HepG2 (cell line): Measurements from ENCODE around the gene PROX1. TPM values are rescaled to one million over a fixed set of nuclear protein-coding genes. Genes with fewer than 3 reads are reported as not detected.

Source experiments
- BCL3 ChIP-seq: sonication (generic); formaldehyde crosslinking; IDR thresholded peaks from 2 replicates; pipeline ENCODE4 v1.5.1; 2020; ENCODE audit warnings: mild to moderate bottlenecking, missing genetic modification reagents, moderate library complexity
- HHEX ChIP-seq: IDR thresholded peaks from 2 replicates; pipeline ENCODE4 v1.6.1; 2016; ENCODE audit warnings: control low read depth
- HMGXB4 ChIP-seq, 2 experiments: sonication (generic) in 1 of 2; formaldehyde crosslinking in 1 of 2; IDR thresholded peaks; 2 replicates each; pipeline versions ENCODE4 v1.4.0 to v1.6.1; 2018 to 2020; ENCODE audit warnings: missing genetic modification reagents in 2 of 2, borderline replicate concordance in 1 of 2, low read depth in 1 of 2, mild to moderate bottlenecking in 1 of 2, missing biosample characterization in 1 of 2
- IKZF5 ChIP-seq: IDR thresholded peaks from 2 replicates; pipeline ENCODE4 v1.6.1; 2018; ENCODE audit warnings: missing genetic modification reagents, mild to moderate bottlenecking, missing compliant biosample characterization
- NFYC ChIP-seq: IDR thresholded peaks from 2 replicates; pipeline ENCODE4 v1.6.1; 2016; ENCODE audit warnings: missing genetic modification reagents, missing compliant biosample characterization
- PRDM4 ChIP-seq: sonication (generic); formaldehyde crosslinking; IDR thresholded peaks from 2 replicates; pipeline ENCODE4 v1.9.0; 2021; ENCODE audit warnings: missing genetic modification reagents, borderline replicate concordance
- RBM39 ChIP-seq: fragments of 200-400 bp; formaldehyde crosslinking; IDR thresholded peaks from one replicate; pipeline ENCODE4 v1.6.1; 2018; ENCODE audit warnings: antibody characterized with exemption, mild to moderate bottlenecking, low read depth, low read length; ENCODE audit not compliant: poor library complexity, severe bottlenecking
- SAFB2 ChIP-seq: sonication (generic); formaldehyde crosslinking; IDR thresholded peaks from 2 replicates; pipeline ENCODE4 v1.5.1; 2020; ENCODE audit warnings: missing genetic modification reagents, low read depth, mild to moderate bottlenecking, borderline replicate concordance
- SNAPC2 ChIP-seq: sonication (generic); formaldehyde crosslinking; IDR thresholded peaks from 2 replicates; pipeline ENCODE4 v1.8.1; 2022; ENCODE audit warnings: mild to moderate bottlenecking, missing genetic modification reagents
- TFDP1 ChIP-seq: IDR thresholded peaks from 2 replicates; pipeline ENCODE4 v1.6.1; 2016; ENCODE audit warnings: missing compliant biosample characterization, missing genetic modification reagents, borderline replicate concordance
- ZBTB20 ChIP-seq: sonication (generic); formaldehyde crosslinking; IDR thresholded peaks from 2 replicates; pipeline ENCODE4 v1.8.1; 2023; ENCODE audit warnings: missing genetic modification reagents, low read depth, mild to moderate bottlenecking, borderline replicate concordance
- ZIK1 ChIP-seq: sonication (generic); formaldehyde crosslinking; IDR thresholded peaks from 2 replicates; pipeline ENCODE4 v1.5.0; 2020; ENCODE audit warnings: mild to moderate bottlenecking, low read depth, missing genetic modification reagents, borderline replicate concordance
- ZNF335 ChIP-seq: sonication (generic); formaldehyde crosslinking; IDR thresholded peaks from 2 replicates; pipeline ENCODE4 v1.4.0; 2020; ENCODE audit warnings: missing genetic modification reagents
- ZNF362 ChIP-seq: sonication (generic); formaldehyde crosslinking; IDR thresholded peaks from 2 replicates; pipeline ENCODE4 v1.4.0; 2020; ENCODE audit warnings: missing genetic modification reagents, mild to moderate bottlenecking, borderline replicate concordance
- ZNF772 ChIP-seq: sonication (generic); formaldehyde crosslinking; IDR thresholded peaks from 2 replicates; pipeline ENCODE4 v1.5.0; 2020; ENCODE audit warnings: mild to moderate bottlenecking, missing genetic modification reagents
- ZSCAN29 ChIP-seq: sonication (generic); formaldehyde crosslinking; conservative IDR thresholded peaks from 2 replicates; pipeline ENCODE4 v1.4.0; 2020; ENCODE audit warnings: mild to moderate bottlenecking, missing genetic modification reagents
- polyA plus RNA-seq, 8 experiments: library from polyadenylated mRNA; depleted of rRNA in 3 of 8; stranded (reverse) in 7 of 8; unstranded in 1 of 8; fragments of >200 nt; fragmentation: Illumina TruSeq in 4 of 8; extraction: Trizol in 4 of 8; gene quantifications; 2 replicates each; pipeline versions ENCODE4 v1.2.1 to v1.2.3, GENCODE V29; 2011 to 2016; ENCODE audit warnings: low read depth in 4 of 8, missing spikeins in 1 of 8, mixed read lengths in 1 of 8; ENCODE audit not compliant: insufficient read depth in 1 of 8
- total RNA-seq, 5 experiments: library from RNA; depleted of rRNA; stranded (reverse); fragments of >200 nt; fragmentation: Illumina TruSeq; extraction: Trizol; gene quantifications; 2 replicates each; pipeline ENCODE4 v1.2.3, GENCODE V29; 2016; ENCODE audit warnings: low read depth in 1 of 5

The PROX1 gene
- total and polyA plus RNA-seq, 2 of the 13 experiments (the other 11 are each of a cell fraction or from before 2014, with no cell fraction given): 12.3 to 30.2 TPM

GRCh38 chr1:214050513-214051401 is 63.0 kb downstream of the PROX1 start (continued):
- TF ChIP-seq HMGXB4 (CRISPR knock-in tag; IDR thresholded peaks at IDR 0.05; ENCODE audit: borderline replicate concordance in 1 of 2, low read depth in 1 of 2) (peak in 1 of 2 experiments; percentile 46; a peak in 1 of 4 replicates), SAFB2 (CRISPR knock-in tag) (no peak), ZSCAN29 (CRISPR knock-in tag) (peak; percentile 56; the same call in 1 of the 2 replicates), ZNF772 (CRISPR knock-in tag) (peak; percentile 96), ZNF362 (CRISPR knock-in tag) (peak; percentile 98), IKZF5 (peak; percentile 93), BCL3 (CRISPR knock-in tag) (peak; percentile 70), RBM39 (no peak), NFYC (CRISPR knock-in tag) (peak; percentile 29; the same call in 1 of the 2 replicates), ZBTB20 (CRISPR knock-in tag) (peak; percentile 90), SNAPC2 (no peak), PRDM4 (CRISPR knock-in tag) (no peak), ZIK1 (0 out of 2 replicates have a peak, but pooled peaks have one; percentile 35), ZNF335 (no peak), TFDP1 (CRISPR knock-in tag) (peak; percentile 76; the same call in 1 of the 2 replicates), HHEX (CRISPR knock-in tag) (peak; percentile 73; the same call in 1 of the 2 replicates)
